HCEC 1CT (cell line): Measurements from ENCODE around the gene PIGS.
"Not testable (repeated sequence)": the region's sequence is repeated elsewhere in the genome, so short reads cannot be mapped to it uniquely, and the experiment has no call there.

Experiments used
- DNase-seq: peaks from one replicate; pipeline ENCODE4 v3.0.0-alpha.2; 2017

Gene PIGS

GRCh38 chr17:28571361-28572122 is at the start of gene PIGS:
Gene PIGS, minus strand, starts transcription at chr17:28571524. Its CDS starts 28 bp downstream, at chr17:28571496.
- peak; percentile 92 for DNase-seq

GRCh38 chr17:28620010-28620409 is 48.7 kb upstream of the PIGS start:
- no peak for DNase-seq

GRCh38 chr17:28618464-28618863 is 47.1 kb upstream of the PIGS start:
- no peak for DNase-seq

- no peak for DNase-seq
Measured at GRCh38 chr17:28616281-28616680, 45.0 kb upstream of the PIGS start.

- no peak for DNase-seq
Measured at GRCh38 chr17:28615260-28615940, 44.1 kb upstream of the PIGS start.

- DNase-seq, result no peak
Measured at GRCh38 chr17:28613931-28614381, 42.6 kb upstream of the PIGS start, which contains the start of gene RSKR. Gene RSKR, minus strand, starts transcription at chr17:28614185. Its CDS starts 24 bp downstream, at chr17:28614161.

- peak; percentile 23 for DNase-seq
Measured at GRCh38 chr17:28612936-28613872, 41.9 kb upstream of the PIGS start.

- no peak for DNase-seq
Measured at GRCh38 chr17:28612531-28612930, 41.2 kb upstream of the PIGS start.

- DNase-seq, result no peak
Measured at GRCh38 chr17:28610376-28610775, 39.1 kb upstream of the PIGS start.

- DNase-seq, result not testable (repeated sequence)
Measured at GRCh38 chr17:28604031-28604430, 32.7 kb upstream of the PIGS start.

- peak; percentile 94 for DNase-seq
Measured at GRCh38 chr17:28599311-28600184, 28.2 kb upstream of the PIGS start.

GRCh38 chr17:28598799-28599310 is 27.5 kb upstream of the PIGS start, which contains the start of gene SPAG5:
Gene SPAG5, minus strand, starts transcription at chr17:28599025. Its CDS starts 79 bp downstream, at chr17:28598946.
- peak; percentile 91 for DNase-seq

- DNase-seq, result no peak
Measured at GRCh38 chr17:28598389-28598788, 27.1 kb upstream of the PIGS start.

- DNase-seq, result no peak
Measured at GRCh38 chr17:28597606-28598383, 26.5 kb upstream of the PIGS start.

GRCh38 chr17:28592260-28592659 is 20.9 kb upstream of the PIGS start:
- no peak for DNase-seq

GRCh38 chr17:28585851-28586250 is 14.5 kb upstream of the PIGS start:
- no peak for DNase-seq

GRCh38 chr17:28584434-28584833 is 13.1 kb upstream of the PIGS start:
- DNase-seq, result no peak

- no peak for DNase-seq
Measured at GRCh38 chr17:28582513-28582912, 11.2 kb upstream of the PIGS start.

- no peak for DNase-seq
Measured at GRCh38 chr17:28580959-28581358, 9.6 kb upstream of the PIGS start.

GRCh38 chr17:28579526-28579925 is 8.2 kb upstream of the PIGS start:
- DNase-seq, result no peak
